GM18508 (cell line): ENCODE data around the gene DCLRE1B.

Source experiments
- ATAC-seq: cut with Tn5 transposase; IDR thresholded peaks from one replicate; pipeline ENCODE4 v1.9.1; 2021; ENCODE audit warnings: moderate number of reproducible peaks; ENCODE audit not compliant: insufficient read depth, unreplicated experiment

Gene DCLRE1B

DNA sequence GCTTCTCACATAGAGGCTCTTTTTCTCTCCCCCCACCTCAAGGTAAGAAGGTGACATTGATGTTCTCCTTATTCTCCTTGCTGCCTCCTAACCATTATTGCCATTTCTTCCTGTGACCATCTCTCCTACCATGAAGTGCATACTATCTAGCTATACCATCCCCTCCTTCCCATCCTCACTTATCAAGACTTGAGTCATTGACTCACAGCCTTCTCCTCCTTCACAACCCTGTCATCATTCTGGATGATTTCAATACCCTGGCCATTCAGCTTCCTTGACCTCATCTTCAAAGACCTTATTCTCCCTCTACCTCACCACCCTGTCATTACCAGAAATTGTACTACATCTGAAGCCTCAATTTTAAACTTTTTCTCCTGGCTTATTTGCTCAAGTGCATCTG is 13.1 kb downstream of the DCLRE1B start:
- ATAC-seq = no peak

DNA sequence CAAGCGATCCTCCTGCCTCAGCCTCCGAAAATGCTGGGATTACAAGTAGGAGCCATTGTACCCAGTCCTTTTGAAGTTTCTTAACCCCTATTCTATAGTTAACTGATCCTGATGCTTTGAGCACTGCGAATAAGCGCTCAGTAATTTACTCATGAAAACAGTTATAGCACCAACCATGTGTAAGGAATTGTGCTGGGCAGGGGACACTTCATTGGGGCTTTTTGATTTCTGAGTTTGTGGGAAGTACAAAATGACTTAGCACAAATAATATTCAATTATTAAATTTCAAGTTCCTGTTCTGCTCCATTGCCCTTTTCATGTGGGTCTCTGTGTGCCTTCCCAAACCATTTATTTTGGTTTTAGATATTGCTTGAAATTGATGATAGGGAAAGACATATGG is 17.8 kb downstream of the DCLRE1B start:
- no peak for ATAC-seq

DNA sequence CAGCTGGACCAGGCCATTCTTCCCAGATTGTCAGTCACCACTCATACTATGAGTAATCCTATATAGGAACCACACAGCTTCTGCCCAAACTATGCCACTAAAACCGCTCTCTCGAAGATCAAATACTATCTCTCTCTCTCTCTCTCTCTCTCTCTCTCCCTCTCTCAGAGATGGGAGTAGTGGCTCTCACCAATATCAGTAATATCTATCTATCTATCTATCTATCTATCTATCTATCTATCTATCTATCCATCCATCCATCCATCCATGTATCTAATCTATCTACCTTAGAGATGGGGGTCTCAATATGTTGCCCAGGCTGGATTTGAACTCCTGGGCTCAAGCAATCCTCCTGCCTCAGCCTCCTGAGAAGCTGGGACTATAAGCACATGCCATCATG is 19.3 kb downstream of the DCLRE1B start:
- ATAC-seq = no peak

DNA sequence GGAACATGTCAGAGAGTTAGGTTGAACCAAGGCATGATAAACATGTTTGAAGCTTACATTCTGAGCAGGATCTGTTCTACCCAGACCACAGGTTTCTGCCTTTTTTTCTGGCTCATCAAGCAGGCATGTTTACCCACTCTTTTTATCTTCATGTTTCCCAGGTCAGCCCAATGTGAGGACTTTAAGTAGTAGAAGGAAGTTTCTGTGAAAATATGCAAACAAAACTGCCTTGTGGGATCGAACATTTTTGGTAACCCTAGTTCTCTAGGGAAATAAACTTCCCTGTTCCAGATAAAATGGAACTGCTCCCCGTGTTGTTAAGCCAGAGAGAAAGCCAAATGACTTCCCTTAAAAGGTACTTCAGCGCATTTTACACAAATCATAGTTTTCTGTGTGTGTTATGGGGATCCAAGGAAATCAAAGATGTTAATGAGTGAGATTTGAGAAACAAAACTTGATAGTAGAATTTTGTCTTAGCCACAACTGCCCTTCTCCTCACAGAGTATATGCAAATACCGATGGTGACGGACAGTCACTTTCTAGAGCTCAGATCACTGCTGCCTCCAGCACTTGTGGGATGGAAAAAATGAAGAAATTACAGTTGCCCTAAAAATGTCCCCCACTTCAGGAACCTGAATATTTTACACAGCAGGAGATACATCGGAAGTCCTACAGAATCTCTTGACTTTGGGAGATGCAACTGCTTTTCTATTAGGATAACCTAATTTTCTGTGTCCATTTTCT is 23.2 kb downstream of the DCLRE1B start:
- no peak for ATAC-seq

DNA sequence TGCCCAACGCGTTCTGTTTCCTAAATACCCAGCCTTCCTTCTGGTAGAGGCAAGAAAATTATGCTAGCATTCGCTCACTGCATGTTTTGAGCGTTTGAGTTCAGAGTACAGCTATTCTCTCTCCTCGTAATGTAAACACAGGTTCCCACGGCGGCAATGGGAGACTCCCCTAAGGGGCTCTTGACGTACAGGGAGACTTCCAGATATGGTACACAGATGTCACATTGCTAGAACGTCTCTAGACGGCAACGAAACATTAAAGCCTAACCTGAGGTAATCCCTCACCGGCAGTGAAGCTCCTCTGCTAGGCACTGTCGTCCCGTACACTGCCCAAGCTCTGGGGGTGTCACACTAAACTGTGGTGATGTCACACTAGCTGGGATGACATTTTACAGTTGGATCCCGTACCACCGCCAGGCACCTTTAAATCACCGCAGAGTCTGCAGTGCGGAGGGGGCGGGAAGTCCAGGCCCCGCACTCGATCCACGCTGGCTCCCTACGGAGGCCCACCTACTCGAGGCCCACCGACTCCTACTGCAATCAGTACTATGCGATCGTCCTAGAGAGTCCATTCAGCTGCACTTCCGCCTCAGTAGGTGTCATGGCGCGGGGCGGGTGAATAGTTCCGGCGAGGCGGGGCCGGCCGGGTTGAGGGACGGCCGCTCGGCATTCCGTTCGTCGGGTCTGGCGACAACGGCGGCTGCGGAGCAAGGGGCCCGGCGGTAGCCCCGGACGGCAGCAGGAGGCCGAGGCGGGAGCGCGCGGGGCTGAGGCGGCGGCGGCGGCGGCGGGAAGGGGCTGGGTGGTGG is 24.0 kb downstream of the DCLRE1B start, which contains the start of gene HIPK1:
Gene HIPK1 (plus strand): TSS at position 384 of the 809 bp plus-strand sequence.
- peak; percentile 44 for ATAC-seq

DNA sequence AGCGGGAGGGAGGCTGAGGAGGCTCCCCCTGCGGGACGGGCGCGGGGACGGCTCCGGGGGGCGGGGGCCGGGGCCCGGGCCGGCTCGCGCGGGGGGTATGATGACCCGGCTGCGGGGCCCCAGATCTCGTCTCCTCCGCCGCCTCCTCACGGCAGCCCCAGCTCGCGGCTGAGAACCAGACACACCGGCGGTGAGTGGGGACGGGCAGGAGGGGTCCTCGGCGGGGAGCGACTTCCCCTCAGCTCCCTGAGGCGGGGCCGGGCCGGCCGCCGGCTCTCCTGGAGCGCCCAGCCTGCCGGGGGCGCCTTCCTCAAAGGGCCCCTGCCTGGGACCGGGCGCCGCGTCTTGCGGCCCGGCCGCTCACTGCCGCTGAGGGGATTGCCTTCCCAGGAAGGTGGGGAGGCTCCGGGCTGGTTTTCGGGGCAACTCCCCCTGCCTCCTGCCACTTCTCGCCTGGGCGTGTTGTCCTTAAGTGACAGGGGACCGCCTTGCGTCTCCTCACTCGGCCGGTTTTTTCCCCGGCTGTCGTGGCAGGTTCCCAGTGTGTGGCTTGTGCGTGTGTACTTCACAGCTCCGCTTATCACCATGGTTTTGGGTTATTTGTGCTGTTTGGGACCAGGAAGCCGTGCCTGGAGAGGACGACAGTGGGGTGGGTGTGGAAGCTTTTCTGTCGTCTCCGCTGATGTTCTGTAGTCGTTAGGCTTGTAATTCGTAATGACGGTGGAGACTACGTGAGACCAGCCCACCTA is 24.8 kb downstream of the DCLRE1B start:
- no peak for ATAC-seq

DNA sequence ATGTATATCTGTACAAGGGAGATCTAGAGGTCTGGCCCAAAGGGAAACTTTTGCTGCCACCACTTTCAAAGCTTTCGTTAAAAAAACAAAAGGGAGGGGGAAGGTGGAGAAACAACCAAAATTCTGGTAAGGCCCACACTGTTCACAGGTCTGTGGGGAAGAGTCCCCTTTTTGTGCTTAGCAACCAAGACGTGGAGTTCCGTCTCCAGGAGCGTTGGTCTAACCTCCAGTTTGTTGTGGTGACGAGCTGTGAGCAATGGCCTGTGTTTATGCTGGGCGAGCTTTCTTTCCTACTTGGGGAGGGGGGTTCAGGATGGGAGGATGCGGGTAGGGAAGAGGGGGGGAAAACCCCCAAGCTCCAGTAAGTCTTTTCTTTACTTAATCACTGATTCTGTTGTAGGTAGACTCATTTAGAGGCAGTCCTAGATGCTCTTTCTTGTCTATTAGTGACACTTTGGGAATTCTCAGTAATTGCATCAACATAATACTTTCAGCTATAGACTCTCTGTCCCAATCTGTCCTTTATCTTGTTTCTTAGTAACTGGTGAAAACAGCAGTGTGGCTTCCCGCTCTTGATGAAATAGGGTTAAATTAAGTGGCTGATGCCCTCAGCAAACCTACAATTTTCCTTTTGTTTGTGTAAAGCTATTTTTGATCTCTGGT is 25.5 kb downstream of the DCLRE1B start:
- no peak for ATAC-seq

DNA sequence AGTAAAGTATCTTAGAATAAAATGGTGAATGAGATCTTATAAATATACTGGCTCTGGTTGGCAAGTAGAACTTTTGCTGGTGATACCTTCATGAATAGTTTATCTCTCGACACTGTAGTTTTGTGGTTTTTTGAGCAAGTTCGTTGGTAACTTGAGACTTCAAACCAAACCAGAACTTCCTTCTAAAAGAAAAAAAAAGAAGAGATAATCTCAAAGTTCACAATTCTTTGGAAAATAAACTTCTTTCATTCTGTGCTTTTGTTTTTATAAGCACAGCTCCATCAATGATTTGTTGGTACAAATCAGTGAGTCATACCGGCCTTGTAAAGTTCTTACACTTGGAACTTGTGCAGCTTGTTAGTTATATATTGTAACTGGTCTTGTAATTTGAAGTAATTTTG is 26.3 kb downstream of the DCLRE1B start:
- ATAC-seq = no peak

DNA sequence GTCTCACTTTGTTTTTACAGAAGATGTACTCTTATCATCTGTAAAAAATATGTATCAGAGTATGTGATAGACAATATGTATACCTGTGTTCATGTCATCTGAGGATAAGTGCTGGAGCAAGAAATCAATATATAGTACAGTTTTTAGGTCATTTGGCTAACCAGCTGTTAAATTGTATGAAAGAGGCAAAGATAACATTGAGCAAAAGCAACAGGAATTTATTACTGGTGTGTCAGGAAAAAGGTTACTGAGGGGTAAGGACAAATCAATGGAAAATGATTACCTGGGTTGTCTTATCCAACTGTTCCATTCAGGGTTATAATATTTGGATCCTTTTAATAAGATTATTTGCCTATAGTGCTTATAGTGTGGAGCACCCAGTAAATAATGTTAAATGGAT is 28.9 kb downstream of the DCLRE1B start:
- ATAC-seq = no peak

DNA sequence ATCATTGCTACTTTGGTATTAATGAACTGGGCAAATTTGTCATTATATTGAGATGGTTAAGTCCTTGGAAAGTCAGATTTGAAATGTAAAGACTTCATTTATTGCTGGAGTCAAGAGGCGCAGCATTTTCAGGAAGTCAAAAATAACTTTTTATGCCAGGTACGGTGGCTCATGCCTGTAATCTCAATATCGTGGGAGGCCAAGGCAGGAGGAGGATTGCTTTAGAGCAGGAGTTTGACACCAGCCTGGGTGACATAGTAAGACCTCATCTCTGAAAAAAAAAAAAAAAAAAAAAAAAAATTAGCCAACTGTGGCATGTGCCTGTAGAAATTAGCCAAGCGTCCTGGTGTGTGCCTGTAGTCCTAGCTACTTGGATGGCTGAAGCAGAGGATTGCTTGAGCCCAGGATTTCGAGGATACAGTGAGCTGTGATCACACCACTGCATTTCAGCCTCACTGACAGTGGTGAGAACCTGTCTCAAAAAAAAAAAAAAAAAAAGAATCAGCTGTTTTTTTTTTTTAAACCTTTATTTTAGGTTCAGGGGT is 29.5 kb downstream of the DCLRE1B start:
- ATAC-seq = no peak

DNA sequence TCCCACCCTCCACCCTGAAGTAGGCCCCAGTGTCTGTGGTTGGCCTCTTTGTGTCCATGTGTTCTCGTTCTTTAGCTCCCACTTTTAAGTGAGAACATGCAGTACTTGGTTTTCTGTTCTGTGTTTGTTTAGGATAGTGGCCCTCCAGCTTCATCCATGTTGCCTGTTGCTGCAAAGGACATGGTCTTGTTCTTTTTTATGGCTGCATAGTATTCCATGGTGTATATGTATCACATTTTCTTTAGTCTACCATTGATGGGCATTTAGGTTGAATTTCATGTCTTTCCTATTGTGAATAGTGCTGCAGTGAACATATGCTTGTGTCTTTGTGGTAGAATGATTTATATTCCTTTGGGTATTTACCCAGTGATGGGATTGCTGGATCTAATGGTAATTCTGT is 30.1 kb downstream of the DCLRE1B start:
- no peak for ATAC-seq

DNA sequence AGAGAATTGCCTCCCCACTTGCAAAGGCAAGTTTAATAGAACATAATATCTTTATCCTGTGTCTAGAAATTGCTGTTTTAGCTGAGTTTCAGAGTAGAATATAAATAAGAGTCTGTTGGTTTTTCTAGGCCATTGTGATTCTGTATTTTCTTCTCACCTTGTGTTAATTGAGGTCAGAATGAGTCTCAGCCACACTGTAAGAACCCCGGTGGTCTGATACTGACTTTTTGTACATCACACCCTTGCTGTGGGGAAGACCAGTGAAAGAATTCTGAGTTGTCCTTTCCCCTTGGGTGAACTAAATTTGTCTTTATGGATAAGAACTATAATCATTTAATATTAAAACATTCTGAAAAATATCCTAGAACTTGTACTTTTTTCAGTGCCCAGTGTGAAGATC is 30.8 kb downstream of the DCLRE1B start:
- ATAC-seq = no peak

DNA sequence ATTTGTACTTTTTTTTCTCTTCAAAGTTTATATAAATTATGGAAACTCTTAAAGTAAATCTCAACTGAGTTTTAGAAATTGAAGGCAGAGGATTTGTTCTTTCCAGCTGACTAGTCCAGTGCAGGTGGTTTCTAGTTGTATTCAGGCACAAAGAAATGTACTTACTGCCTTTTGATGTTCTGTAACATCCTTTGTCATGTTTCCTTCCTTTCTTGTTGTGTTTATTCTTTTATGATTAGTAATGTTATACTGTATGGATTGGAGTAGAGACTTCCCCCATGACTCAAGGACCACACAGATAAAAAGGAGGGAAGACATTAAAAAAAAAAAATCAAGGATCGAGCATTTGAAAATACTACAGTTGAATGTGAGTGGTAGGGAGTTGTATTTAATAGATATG is 32.0 kb downstream of the DCLRE1B start:
- ATAC-seq = no peak

DNA sequence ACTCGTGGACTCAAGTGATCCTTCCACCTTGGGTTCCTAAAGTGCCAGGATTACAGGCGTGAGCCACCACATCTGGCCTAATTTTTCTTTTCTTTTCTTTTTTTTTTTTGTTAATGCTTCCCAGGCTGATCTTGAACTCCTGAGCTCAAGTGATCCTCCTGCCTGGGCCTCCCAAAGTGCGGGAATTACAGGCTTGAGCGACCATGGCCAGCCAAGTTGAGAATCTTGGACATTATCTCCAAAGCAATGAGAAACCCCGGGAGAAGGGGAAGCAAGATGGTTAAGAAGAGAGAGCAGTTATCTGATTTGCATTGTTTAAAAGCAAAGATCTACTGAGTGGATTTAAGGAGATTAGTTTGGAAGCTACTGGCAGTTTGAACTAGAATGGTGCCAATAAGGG is 33.1 kb downstream of the DCLRE1B start:
- no peak for ATAC-seq

DNA sequence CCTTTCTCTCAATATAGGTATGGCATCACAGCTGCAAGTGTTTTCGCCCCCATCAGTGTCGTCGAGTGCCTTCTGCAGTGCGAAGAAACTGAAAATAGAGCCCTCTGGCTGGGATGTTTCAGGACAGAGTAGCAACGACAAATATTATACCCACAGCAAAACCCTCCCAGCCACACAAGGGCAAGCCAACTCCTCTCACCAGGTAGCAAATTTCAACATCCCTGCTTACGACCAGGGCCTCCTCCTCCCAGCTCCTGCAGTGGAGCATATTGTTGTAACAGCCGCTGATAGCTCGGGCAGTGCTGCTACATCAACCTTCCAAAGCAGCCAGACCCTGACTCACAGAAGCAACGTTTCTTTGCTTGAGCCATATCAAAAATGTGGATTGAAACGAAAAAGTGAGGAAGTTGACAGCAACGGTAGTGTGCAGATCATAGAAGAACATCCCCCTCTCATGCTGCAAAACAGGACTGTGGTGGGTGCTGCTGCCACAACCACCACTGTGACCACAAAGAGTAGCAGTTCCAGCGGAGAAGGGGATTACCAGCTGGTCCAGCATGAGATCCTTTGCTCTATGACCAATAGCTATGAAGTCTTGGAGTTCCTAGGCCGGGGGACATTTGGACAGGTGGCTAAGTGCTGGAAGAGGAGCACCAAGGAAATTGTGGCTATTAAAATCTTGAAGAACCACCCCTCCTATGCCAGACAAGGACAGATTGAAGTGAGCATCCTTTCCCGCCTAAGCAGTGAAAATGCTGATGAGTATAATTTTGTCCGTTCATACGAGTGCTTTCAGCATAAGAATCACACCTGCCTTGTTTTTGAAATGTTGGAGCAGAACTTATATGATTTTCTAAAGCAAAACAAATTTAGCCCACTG is 35.5 kb downstream of the DCLRE1B start:
- ATAC-seq = no peak

DNA sequence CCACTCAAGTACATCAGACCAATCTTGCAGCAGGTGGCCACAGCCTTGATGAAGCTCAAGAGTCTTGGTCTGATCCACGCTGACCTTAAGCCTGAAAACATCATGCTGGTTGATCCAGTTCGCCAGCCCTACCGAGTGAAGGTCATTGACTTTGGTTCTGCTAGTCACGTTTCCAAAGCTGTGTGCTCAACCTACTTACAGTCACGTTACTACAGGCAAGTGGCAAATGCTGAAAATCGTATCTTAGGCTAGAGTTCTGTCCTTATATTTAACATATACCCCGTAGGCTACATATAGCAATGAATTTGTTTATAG is 36.1 kb downstream of the DCLRE1B start:
- no peak for ATAC-seq

DNA sequence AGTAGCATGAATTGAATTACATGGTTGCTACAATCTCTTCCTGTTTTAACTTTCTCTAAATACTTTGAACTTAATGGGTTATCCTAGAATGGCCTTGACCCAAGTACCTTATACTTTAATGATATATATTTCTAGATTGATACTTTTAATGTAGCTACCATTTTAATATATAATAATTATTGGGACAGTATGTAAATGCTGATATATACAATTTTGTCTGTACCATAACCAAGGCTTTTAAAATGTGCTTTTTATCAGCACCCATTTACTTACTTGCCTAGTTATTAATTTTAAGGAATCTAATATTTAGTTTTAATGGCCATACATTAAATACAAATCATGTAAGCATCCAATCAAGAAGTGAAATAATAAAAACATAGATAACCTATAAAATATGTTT is 37.4 kb downstream of the DCLRE1B start:
- ATAC-seq = no peak

DNA sequence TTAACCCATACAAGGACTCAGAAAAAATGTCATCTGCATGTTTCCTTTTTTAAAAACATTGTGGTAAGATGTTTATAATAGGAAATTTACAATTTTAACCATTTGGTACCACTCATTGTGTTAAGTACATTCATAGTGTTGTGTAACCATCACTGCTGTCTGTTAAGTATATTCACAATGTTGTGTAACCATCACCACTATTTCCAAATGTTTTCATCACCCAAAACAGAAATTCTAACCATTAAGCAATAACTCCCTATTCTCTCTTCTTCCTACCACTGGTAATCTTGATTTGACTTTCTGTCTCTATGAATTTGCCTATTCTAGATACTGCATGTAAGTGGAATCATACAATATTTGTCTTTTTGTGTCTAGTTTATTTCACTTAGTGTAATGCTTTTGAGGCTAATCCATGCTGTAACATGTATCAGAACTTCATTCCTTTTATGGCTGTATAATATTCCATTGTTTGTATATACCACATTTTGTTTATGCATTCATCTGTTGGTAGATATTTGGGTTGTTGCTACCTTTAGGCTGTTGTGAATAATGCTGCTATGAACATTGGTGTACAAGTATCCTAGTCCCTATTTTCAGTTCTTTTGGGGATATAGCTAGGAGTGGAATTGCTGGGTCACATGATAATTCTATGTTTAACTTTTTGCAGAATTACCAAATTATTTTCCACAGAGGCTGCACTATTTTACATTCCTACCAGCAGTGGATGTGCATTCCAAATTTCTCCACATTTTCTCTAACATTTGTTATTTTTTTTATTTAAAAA is 38.1 kb downstream of the DCLRE1B start:
- no peak for ATAC-seq

DNA sequence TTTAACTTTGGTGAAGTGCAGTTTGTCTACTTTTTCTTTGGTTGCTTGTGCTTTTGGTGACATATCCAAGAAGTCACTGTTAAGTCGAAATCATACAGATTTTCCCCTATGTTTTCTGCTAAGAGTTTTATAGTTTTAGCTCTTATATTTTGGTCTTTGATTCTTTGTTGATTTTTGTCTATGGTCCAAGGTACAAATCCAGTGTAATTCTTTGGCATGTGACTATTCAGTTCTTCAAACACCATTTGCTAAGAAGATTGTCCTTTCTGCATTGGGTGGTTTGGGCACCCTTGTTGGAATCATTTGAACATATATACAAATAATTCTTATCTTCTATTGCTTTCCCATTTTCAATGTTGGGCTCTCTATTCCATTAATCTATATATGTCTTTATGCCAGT is 40.2 kb downstream of the DCLRE1B start:
- no peak for ATAC-seq
